ENCODE measurements around the gene PRPS2.

The PRPS2 gene

DNA sequence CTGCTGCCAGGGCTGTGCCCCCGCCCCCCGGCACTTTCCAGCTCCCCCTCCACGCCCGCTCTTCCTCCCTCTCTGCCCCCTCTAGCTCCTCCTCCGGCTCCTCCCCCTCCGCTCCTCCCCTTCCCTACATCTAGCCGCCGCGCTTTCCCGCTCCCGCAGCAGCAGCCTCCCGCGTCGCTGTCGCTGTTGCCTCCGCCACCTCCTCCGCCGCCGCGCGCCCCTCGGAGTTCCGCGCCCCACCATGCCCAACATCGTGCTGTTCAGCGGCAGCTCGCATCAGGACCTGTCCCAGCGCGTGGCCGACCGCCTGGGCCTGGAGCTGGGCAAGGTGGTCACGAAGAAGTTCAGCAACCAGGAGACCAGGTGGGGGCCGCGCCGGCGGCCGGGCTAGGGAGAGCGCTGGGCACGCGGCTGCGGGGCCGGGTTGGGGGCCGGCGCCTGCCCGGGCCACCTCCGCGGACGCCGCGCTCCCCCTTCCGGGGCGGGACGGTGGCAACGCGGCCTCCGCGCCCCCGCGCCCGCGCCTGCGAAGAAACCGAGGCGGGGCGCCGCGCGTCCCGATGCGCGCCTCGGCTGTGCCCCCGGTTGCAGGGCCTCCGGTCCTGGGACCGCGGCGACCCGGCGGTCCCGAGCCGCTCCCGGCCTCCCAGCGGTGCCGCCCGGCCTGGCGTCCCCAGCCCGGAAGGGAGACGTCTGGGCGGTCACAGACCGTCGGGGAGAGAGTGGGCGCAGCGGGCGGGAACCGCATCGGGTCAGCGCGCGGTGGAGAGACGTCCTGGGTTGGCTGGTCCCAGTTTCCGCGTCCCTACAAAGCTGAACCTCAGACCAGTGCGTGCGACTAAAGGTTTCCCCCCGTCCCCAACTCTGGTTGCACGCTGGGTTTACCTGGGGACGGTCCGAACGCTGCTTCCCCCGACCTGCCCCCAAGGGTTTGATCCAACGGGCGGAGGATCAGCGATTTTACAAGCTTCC is at the start of gene PRPS2:
Gene PRPS2, plus strand, starts transcription at position 156 of the 972 bp plus-strand sequence. Its CDS starts 86 bp downstream, at position 242.
- H3K4me3 ChIP-seq (ENCODE audit: low read depth, low read length) = peak within 1 kb of the TSS; percentile 57
- in situ Hi-C loops (cut with HindIII; ENCODE audit: low sequenced_read_pairs) = no loop called here
- TF ChIP-seq, protein P1, sequence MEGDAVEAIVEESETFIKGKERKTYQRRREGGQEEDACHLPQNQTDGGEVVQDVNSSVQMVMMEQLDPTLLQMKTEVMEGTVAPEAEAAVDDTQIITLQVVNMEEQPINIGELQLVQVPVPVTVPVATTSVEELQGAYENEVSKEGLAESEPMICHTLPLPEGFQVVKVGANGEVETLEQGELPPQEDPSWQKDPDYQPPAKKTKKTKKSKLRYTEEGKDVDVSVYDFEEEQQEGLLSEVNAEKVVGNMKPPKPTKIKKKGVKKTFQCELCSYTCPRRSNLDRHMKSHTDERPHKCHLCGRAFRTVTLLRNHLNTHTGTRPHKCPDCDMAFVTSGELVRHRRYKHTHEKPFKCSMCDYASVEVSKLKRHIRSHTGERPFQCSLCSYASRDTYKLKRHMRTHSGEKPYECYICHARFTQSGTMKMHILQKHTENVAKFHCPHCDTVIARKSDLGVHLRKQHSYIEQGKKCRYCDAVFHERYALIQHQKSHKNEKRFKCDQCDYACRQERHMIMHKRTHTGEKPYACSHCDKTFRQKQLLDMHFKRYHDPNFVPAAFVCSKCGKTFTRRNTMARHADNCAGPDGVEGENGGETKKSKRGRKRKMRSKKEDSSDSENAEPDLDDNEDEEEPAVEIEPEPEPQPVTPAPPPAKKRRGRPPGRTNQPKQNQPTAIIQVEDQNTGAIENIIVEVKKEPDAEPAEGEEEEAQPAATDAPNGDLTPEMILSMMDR (IDR thresholded peaks at IDR 0.05; ENCODE audit: low read depth, low read length) = no peak
- peak; percentile 32 for DNase-seq (ENCODE audit: low read depth, low spot score)

DNA sequence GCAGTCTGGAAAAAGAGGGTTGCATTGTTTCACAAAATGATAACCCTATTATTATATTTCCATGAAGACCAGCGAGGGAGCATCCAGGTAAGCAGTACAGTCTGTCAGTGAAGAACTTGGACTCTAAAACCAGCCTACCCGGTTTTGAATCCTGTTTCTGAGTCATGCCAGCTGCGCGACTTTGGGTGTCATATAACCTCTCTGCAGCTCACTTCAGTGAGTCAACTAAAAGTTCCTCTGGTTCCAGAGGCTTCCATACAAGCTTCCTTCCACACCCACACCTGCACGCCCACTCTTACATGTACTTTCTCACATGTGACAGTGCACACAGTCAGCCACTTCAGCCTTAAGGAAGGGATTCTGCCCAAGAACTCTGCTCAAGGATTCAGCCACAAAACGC is 49.8 kb upstream of the PRPS2 start:
- TF ChIP-seq, protein P1 (IDR thresholded peaks at IDR 0.05; ENCODE audit: low read depth, low read length) = no peak
- DNase-seq (ENCODE audit: low read depth, low spot score) = no peak
- in situ Hi-C loops (cut with HindIII; ENCODE audit: low sequenced_read_pairs) = no loop called here
- no peak overlapping the region for H3K4me3 ChIP-seq (ENCODE audit: low read depth, low read length)

GRCh38 chrX:12747433-12747832 is 43.8 kb upstream of the PRPS2 start:
- DNase-seq (ENCODE audit: low read depth, low spot score) = no peak
- TF ChIP-seq, protein P1 (IDR thresholded peaks at IDR 0.05; ENCODE audit: low read depth, low read length) = no peak
- in situ Hi-C loops (cut with HindIII; ENCODE audit: low sequenced_read_pairs) = no loop called here
- H3K4me3 ChIP-seq (ENCODE audit: low read depth, low read length) = no peak overlapping the region

DNA sequence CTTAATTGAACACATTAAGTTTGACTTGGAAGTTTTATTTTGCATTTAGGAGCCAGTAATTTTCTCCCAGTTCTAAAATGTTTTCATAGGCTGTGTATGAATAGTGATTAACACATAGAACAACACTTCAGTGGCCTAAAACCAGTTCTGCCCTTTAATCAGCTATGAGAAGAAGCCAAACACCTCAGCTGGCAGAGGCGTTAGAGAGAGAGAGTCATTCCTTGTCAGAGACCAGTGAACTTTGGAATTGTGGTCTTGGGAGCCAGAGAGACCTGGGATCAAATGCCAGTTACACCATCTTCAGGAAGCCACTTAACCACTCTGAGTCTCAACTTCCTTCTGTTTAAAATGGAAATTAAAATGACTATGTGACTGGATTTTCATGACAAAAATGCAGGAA is 39.3 kb upstream of the PRPS2 start:
- H3K4me3 ChIP-seq (ENCODE audit: low read depth, low read length) = no peak overlapping the region
- DNase-seq (ENCODE audit: low read depth, low spot score) = no peak
- in situ Hi-C loops (cut with HindIII; ENCODE audit: low sequenced_read_pairs) = no loop called here

GRCh38 chrX:12753366-12753765 is 37.8 kb upstream of the PRPS2 start:
- no peak for DNase-seq (ENCODE audit: low read depth, low spot score)
- H3K4me3 ChIP-seq (ENCODE audit: low read depth, low read length) = no peak overlapping the region
- TF ChIP-seq, protein P1 (IDR thresholded peaks at IDR 0.05; ENCODE audit: low read depth, low read length) = no peak
- in situ Hi-C loops (cut with HindIII; ENCODE audit: low sequenced_read_pairs) = no loop called here

More for the DNA sequence above, 39.3 kb upstream of the PRPS2 start:
- TF ChIP-seq, protein P1 (IDR thresholded peaks at IDR 0.05; ENCODE audit: low read depth, low read length) = no peak

DNA sequence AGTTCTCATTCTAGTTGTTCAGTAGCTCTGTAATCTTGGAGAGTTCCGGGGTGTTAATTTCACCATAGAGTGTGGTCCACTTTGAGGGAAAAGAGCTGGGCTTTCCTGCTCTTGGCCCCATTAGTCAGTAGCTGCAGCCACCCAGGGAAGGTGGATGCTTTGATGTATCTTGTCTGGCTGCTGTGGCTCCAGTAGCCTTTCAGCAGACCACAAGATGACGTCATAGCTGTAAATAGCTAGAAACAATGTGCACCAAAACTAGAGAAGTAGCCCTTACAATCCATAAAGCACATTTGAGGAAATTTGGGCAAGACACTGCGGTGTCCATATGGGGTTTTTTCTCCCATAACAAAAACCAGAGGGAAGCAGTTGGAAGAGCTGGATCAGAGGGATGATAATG is 32.9 kb upstream of the PRPS2 start:
- no peak overlapping the region for H3K4me3 ChIP-seq (ENCODE audit: low read depth, low read length)
- DNase-seq (ENCODE audit: low read depth, low spot score) = no peak
- TF ChIP-seq, protein P1 (IDR thresholded peaks at IDR 0.05; ENCODE audit: low read depth, low read length) = no peak
- in situ Hi-C loops (cut with HindIII; ENCODE audit: low sequenced_read_pairs) = no loop called here

Data from astrocyte of the spinal cord (primary cell).